CD4-positive, alpha-beta T cell (primary cell): ENCODE results near the gene DTD1. TPM values are rescaled to one million over a fixed set of nuclear protein-coding genes. Genes with fewer than 3 reads are reported as not detected.

ENCODE experiments used
- ATAC-seq: fragments of 200-7000 bp; cut with Tn5 transposase; one replicate; pipeline ENCODE4 v1.10.0; 2022; ENCODE audit warnings: mild to moderate bottlenecking; ENCODE audit not compliant: poor library complexity
- CTCF ChIA-PET: fragments of 350-600 bp; sonication (Branson Sonifier 250); formaldehyde crosslinking; loops from one replicate; lab custom pipeline; 2021; ENCODE audit warnings: antibody characterized with exemption, inconsistent platforms; lab: Charles Lee
- POLR2A ChIA-PET: fragments of 350-600 bp; sonication (Branson Sonifier 250); formaldehyde crosslinking; loops from one replicate; lab custom pipeline; 2021; ENCODE audit warnings: antibody characterized with exemption, inconsistent platforms; lab: Charles Lee
- DNase-seq, 14 experiments: peaks; one replicate each; pipeline ENCODE4 v3.0.0-alpha.2; 2013 to 2020; ENCODE audit warnings: mixed read lengths in 2 of 14
- H3K27ac ChIP-seq, 2 donors: one replicate each; pipeline versions ENCODE4 v1.5.1 to v1.7.0; 2013; ENCODE audit warnings: low read length in 2 of 2, low read depth in 1 of 2, mild to moderate bottlenecking in 1 of 2
- H3K27me3 ChIP-seq, 2 experiments: 1 replicate in 1 of 2; 2 replicates in 1 of 2; pipeline versions ENCODE4 v1.6.1 to v1.7.0; 2013; ENCODE audit warnings: low read length in 2 of 2, control low read depth in 1 of 2, mild to moderate bottlenecking in 1 of 2, moderate library complexity in 1 of 2; ENCODE audit not compliant: insufficient read depth in 2 of 2, control insufficient read depth in 1 of 2
- H3K36me3 ChIP-seq: one replicate; pipeline ENCODE4 v1.6.1; 2013; ENCODE audit warnings: low read length, control low read depth; ENCODE audit not compliant: insufficient read depth
- H3K4me1 ChIP-seq: one replicate; pipeline ENCODE4 v1.6.1; 2013; ENCODE audit warnings: low read length, control low read depth; ENCODE audit not compliant: insufficient read depth
- H3K4me3 ChIP-seq: one replicate; pipeline ENCODE4 v1.5.1; 2013; ENCODE audit warnings: mild to moderate bottlenecking, low read length, moderate library complexity
- H3K9me3 ChIP-seq, 2 experiments: 1 replicate in 1 of 2; 2 replicates in 1 of 2; pipeline versions ENCODE4 v1.6.1 to v1.7.0; 2013; ENCODE audit warnings: low read length in 2 of 2, mild to moderate bottlenecking in 2 of 2, control low read depth in 1 of 2, moderate library complexity in 1 of 2; ENCODE audit not compliant: control insufficient read depth in 1 of 2, insufficient read depth in 1 of 2
- H3K27ac Mint-ChIP-seq: one replicate; pipeline ENCODE4 v1.8.0; 2020; ENCODE audit warnings: mixed read lengths
- H3K27me3 Mint-ChIP-seq: one replicate; pipeline ENCODE4 v1.8.0; 2021; ENCODE audit warnings: mixed read lengths
- H3K36me3 Mint-ChIP-seq: one replicate; pipeline ENCODE4 v1.8.0; 2021; ENCODE audit warnings: low read depth, mixed read lengths
- H3K4me1 Mint-ChIP-seq: one replicate; pipeline ENCODE4 v1.8.0; 2021; ENCODE audit warnings: low read depth, mixed read lengths
- H3K4me3 Mint-ChIP-seq: one replicate; pipeline ENCODE4 v1.8.0; 2020; ENCODE audit warnings: mild to moderate bottlenecking, mixed read lengths
- H3K9me3 Mint-ChIP-seq: one replicate; pipeline ENCODE4 v1.8.0; 2020; ENCODE audit warnings: mixed read lengths
- intact Hi-C, 2 experiments: fragments of 100-400 bp; cut with DNase I in 1 of 2; cut with micrococcal nuclease in 1 of 2; formaldehyde crosslinking; loops; one replicate each; pipeline versions ENCODE4 v1.15.1 to v1.9.0; 2023 to 2025; cut with DNase I, micrococcal nuclease
- total RNA-seq, 174 experiments: library from RNA in 2 of 174; stranded (reverse) in 2 of 174; gene quantifications; one replicate each; pipeline ENCODE4 v1.2.3 and lab custom pipeline; 2021 to 2026
- TF ChIP-seq, protein P1 (sequence below): fragments of 200-600 bp; IDR thresholded peaks from one replicate; pipeline ENCODE4 v1.8.0; 2022; ENCODE audit warnings: antibody characterized with exemption, mild to moderate bottlenecking

Gene DTD1
- total RNA-seq, 2 experiments from 2014 or later, result 15.4 to 16.1 TPM

DNA sequence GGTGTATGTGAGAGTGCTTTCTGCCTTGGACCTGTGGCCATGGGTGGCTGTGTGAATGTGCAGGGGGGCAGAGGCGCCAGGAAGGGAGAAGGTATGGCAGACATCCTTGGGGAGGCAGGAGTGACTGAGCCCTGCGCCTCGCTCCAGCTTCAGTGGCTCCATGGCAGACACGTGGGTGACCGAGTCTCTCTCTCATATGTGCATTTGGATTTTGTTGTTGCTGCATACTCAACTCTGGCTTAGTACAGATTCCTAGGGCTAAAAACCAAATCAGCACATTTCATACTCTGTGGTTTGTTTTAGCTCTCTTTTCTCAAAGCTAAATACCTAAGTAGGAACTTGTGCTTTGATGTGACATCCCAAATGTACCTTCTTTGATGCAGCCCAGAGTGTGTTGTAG is 97.6 kb downstream of the DTD1 start:
- no peak for DNase-seq
- H3K27me3 ChIP-seq, result no peaks in the 10 kb centered on the region
- ChIA-PET POLR2A (no interaction called here), CTCF (interaction anchor here (0.9 kb wide), 1 partner anchor 8 kb away, joined by 3 read pairs; no protein-coding TSS in a partner anchor)
- Mint-ChIP-seq H3K27ac (no peak overlapping the region), H3K4me1 (no peaks in the 10 kb centered on the region), H3K9me3 (no peaks in the 10 kb centered on the region), H3K4me3 (no peak overlapping the region), H3K36me3 (peaks cover 8% of the 10 kb centered on the region), H3K27me3 (no peaks in the 10 kb centered on the region)
- no peak overlapping the region for H3K4me3 ChIP-seq
- no peaks in the 10 kb centered on the region for H3K9me3 ChIP-seq
- intact Hi-C loops, result no loop called here
- ATAC-seq, result no peak
- H3K4me1 ChIP-seq, result no peaks in the 10 kb centered on the region
- TF ChIP-seq, protein P1, sequence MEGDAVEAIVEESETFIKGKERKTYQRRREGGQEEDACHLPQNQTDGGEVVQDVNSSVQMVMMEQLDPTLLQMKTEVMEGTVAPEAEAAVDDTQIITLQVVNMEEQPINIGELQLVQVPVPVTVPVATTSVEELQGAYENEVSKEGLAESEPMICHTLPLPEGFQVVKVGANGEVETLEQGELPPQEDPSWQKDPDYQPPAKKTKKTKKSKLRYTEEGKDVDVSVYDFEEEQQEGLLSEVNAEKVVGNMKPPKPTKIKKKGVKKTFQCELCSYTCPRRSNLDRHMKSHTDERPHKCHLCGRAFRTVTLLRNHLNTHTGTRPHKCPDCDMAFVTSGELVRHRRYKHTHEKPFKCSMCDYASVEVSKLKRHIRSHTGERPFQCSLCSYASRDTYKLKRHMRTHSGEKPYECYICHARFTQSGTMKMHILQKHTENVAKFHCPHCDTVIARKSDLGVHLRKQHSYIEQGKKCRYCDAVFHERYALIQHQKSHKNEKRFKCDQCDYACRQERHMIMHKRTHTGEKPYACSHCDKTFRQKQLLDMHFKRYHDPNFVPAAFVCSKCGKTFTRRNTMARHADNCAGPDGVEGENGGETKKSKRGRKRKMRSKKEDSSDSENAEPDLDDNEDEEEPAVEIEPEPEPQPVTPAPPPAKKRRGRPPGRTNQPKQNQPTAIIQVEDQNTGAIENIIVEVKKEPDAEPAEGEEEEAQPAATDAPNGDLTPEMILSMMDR, result no peak
- H3K27ac ChIP-seq, result no peak overlapping the region
- H3K36me3 ChIP-seq, result no peaks in the 10 kb centered on the region

DNA sequence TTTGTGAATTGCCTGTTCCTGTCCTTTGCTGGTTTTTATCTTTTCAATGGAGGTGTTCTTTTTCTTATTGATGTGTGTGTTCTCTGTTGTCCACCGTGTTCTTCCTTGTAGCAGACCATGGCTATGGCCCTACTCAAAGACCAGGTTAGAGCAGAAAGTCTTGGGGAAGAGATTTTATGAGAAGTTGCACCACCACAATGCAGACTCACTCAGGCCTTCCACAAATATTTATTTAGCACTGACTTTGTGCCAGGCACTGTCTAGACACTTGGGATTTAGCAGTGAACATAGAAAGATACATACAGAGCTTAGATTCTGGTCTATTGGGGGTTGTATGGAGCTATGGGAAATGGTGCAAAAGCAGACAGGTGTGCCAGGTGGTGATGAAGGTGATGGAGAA is 98.8 kb downstream of the DTD1 start:
- Mint-ChIP-seq H3K9me3 (no peaks in the 10 kb centered on the region), H3K27me3 (no peaks in the 10 kb centered on the region), H3K27ac (no peak overlapping the region), H3K4me1 (no peaks in the 10 kb centered on the region), H3K4me3 (no peak overlapping the region), H3K36me3 (peaks cover 11% of the 10 kb centered on the region)
- Histone ChIP-seq H3K4me3 (no peak overlapping the region), H3K27me3 (no peaks in the 10 kb centered on the region), H3K36me3 (no peaks in the 10 kb centered on the region), H3K9me3 (no peaks in the 10 kb centered on the region), H3K4me1 (no peaks in the 10 kb centered on the region), H3K27ac (no peak overlapping the region)
- POLR2A ChIA-PET, result no interaction called here
- CTCF ChIA-PET, result no interaction called here
- ATAC-seq, result no peak
- intact Hi-C loops, result no loop called here
- no peak for DNase-seq
- TF ChIP-seq, protein P1, result no peak

- Mint-ChIP-seq H3K9me3 (no peaks in the 10 kb centered on the region), H3K27me3 (no peaks in the 10 kb centered on the region), H3K36me3 (peaks cover 14% of the 10 kb centered on the region), H3K27ac (no peak overlapping the region), H3K4me3 (no peak overlapping the region), H3K4me1 (no peaks in the 10 kb centered on the region)
- POLR2A ChIA-PET, result no interaction called here
- Histone ChIP-seq H3K36me3 (no peaks in the 10 kb centered on the region), H3K4me3 (no peak overlapping the region), H3K4me1 (no peaks in the 10 kb centered on the region), H3K27ac (no peak overlapping the region), H3K27me3 (no peaks in the 10 kb centered on the region), H3K9me3 (no peaks in the 10 kb centered on the region)
- DNase-seq (no peak), ATAC-seq (no peak)
- TF ChIP-seq, protein P1, result no peak
- intact Hi-C loops, result no loop called here
- CTCF ChIA-PET, result no interaction called here
Measured at GRCh38 chr20:18688676-18689075, 100.8 kb downstream of the DTD1 start.
